ENCODE data around the gene NSMCE3. TPM values are rescaled to one million over a fixed set of nuclear protein-coding genes. Genes with fewer than 3 reads are reported as not detected.
"Not testable (repeated sequence)": the region's sequence is repeated elsewhere in the genome, so short reads cannot be mapped to it uniquely, and the experiment has no call there.

NSMCE3 gene
- polyA plus RNA-seq, 4 donors: 8.7 to 11.8 (median 9.7) TPM

GRCh38 chr15:29270976-29271375 is 1.4 kb upstream of the NSMCE3 start:
- no peak for DNase-seq (ENCODE audit: low read depth in 4 of 4, low spot score in 3 of 4)

GRCh38 chr15:29270169-29270955 is 740 bp upstream of the NSMCE3 start:
- peak in 2 of 4 donors; percentile 4 to 8 for DNase-seq (ENCODE audit: low read depth in 4 of 4, low spot score in 3 of 4)

GRCh38 chr15:29268706-29269484 is 727 bp downstream of the NSMCE3 start:
- DNase-seq (ENCODE audit: low read depth in 4 of 4, low spot score in 3 of 4): peak in 3 of 4 donors; percentile 11 to 31 (median 20)

GRCh38 chr15:29266052-29266582 is 3.5 kb downstream of the NSMCE3 start:
- no peak for DNase-seq (ENCODE audit: low read depth in 4 of 4, low spot score in 3 of 4)

- DNase-seq (ENCODE audit: low read depth in 4 of 4, low spot score in 3 of 4): no peak
Observed at GRCh38 chr15:29263289-29263688, 6.3 kb downstream of the NSMCE3 start.

- no peak for DNase-seq (ENCODE audit: low read depth in 4 of 4, low spot score in 3 of 4)
Observed at GRCh38 chr15:29262738-29263137, 6.9 kb downstream of the NSMCE3 start.

- no peak for DNase-seq (ENCODE audit: low read depth in 4 of 4, low spot score in 3 of 4)
Observed at GRCh38 chr15:29260896-29261295, 8.7 kb downstream of the NSMCE3 start.

- DNase-seq (ENCODE audit: low read depth in 4 of 4, low spot score in 3 of 4): no peak
Observed at GRCh38 chr15:29259233-29259632, 10.4 kb downstream of the NSMCE3 start.

GRCh38 chr15:29252234-29252633 is 17.4 kb downstream of the NSMCE3 start:
- no peak for DNase-seq (ENCODE audit: low read depth in 4 of 4, low spot score in 3 of 4)

GRCh38 chr15:29244544-29244943 is 25.1 kb downstream of the NSMCE3 start:
- DNase-seq (ENCODE audit: low read depth in 4 of 4, low spot score in 3 of 4): no peak

GRCh38 chr15:29244123-29244522 is 25.5 kb downstream of the NSMCE3 start:
- DNase-seq (ENCODE audit: low read depth in 4 of 4, low spot score in 3 of 4): no peak

- DNase-seq (ENCODE audit: low read depth in 4 of 4, low spot score in 3 of 4): peak in 1 of 4 donors; percentile 17
Observed at GRCh38 chr15:29242456-29243242, 27.0 kb downstream of the NSMCE3 start.

- DNase-seq (ENCODE audit: low read depth in 4 of 4, low spot score in 3 of 4): no peak
Observed at GRCh38 chr15:29241207-29241606, 28.4 kb downstream of the NSMCE3 start.

- no peak for DNase-seq (ENCODE audit: low read depth in 4 of 4, low spot score in 3 of 4)
Observed at GRCh38 chr15:29239395-29239794, 30.2 kb downstream of the NSMCE3 start.

GRCh38 chr15:29233566-29233965 is 36.1 kb downstream of the NSMCE3 start:
- no peak for DNase-seq (ENCODE audit: low read depth in 4 of 4, low spot score in 3 of 4)

GRCh38 chr15:29226436-29227208 is 43.0 kb downstream of the NSMCE3 start:
- DNase-seq (ENCODE audit: low read depth in 4 of 4, low spot score in 3 of 4): no peak

GRCh38 chr15:29225534-29226234 is 43.9 kb downstream of the NSMCE3 start:
- no peak for DNase-seq (ENCODE audit: low read depth in 4 of 4, low spot score in 3 of 4)

GRCh38 chr15:29224987-29225363 is 44.6 kb downstream of the NSMCE3 start:
- DNase-seq (ENCODE audit: low read depth in 4 of 4, low spot score in 3 of 4): not testable (repeated sequence)

GRCh38 chr15:29224235-29224986 is 45.2 kb downstream of the NSMCE3 start:
- not testable (repeated sequence) for DNase-seq (ENCODE audit: low read depth in 4 of 4, low spot score in 3 of 4)

All from left renal pelvis (tissue), 4 donors.